GM10847 (cell line): ENCODE measurements around the gene HOXA11.

Experiments used
- POLR2A ChIP-seq: IDR thresholded peaks from 2 replicates; pipeline ENCODE4 v1.6.1; 2011; ENCODE audit not compliant: insufficient read length; ENCODE audit errors: extremely low read depth

The HOXA11 gene

GRCh38 chr7:27172823-27173510 lies 12.1 kb downstream of the HOXA11 start:
- TF ChIP-seq POLR2A = no peak

GRCh38 chr7:27172315-27172774 lies 12.7 kb downstream of the HOXA11 start:
- no peak for TF ChIP-seq POLR2A

DNA sequence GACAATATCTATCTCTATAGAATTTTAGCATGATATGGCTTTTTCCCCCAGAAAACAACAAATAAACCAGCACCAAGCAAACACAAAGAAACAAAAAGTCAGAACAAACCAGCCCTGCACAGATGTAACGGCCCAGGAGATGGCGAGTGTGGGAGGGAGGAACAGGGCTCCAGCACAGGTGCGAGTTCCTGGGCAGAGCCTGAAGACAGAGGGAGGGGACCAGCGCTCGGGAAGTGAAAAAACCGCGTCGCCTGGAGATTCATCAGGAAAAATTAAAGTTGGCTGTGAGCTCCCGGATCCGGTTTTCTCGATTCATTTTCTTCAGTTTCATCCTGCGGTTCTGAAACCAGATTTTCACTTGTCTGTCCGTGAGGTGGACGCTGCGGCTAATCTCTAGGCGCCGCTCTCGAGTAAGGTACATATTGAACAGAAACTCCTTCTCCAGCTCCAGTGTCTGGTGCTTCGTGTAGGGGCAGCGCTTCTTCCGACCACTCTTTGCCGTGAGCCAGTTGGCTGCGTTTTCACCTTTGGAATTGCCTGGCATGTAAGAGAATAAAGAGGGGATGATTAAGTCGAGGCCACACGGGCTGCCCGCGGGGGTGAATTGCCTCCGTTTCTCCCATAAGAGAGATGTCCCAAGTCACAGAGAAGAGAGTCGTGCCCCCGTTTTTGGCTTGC lies 13.3 kb downstream of the HOXA11 start:
- TF ChIP-seq POLR2A = no peak

GRCh38 chr7:27171325-27171636 lies 13.8 kb downstream of the HOXA11 start:
- no peak for TF ChIP-seq POLR2A

DNA sequence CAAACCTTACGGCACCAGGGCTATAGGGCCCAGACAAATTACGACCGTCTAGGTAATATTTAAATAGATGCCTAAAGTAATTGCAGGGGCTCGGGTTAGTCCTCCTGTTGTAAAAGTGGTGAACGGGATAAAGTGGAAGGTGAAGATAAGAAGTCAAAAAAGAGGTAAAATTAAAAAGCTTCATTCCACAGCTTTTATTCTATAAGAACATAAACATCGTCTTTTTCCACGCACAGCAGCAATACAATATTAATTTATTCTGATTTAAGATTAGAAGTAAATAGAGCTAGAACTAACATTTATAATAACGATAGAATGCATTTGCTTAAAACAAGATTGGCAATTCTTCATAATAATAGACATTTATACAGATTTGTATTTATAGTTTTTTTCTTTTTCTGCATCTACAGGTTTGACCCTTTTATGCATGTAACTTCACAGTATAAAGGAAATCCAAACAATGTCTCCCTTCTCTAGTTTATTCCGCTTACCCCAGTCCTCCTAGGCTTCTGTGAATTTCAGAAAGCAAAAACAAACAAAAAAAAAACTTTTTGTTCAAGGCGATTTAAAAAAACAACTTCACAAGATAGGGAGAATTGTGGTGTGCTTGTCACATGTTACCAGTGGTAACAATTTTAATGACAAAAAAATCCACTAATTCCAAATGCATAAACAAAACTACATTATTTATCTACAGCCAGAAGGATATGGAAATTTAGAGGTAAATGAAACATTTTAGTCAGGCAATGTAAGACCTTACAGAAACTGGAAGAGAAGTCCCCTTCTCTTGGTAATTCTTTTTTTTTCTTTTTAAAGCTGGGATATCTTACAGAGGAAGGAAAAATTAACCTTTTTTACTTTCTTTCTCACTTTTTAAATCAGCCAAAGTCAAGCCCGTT lies 14.4 kb downstream of the HOXA11 start:
- TF ChIP-seq POLR2A = no peak

- no peak for TF ChIP-seq POLR2A
Observed at GRCh38 chr7:27169658-27170425, 15.2 kb downstream of the HOXA11 start.

GRCh38 chr7:27168265-27168947 lies 16.6 kb downstream of the HOXA11 start:
- no peak for TF ChIP-seq POLR2A

GRCh38 chr7:27167916-27168264 lies 17.1 kb downstream of the HOXA11 start:
- no peak for TF ChIP-seq POLR2A

GRCh38 chr7:27166531-27167505 lies 18.2 kb downstream of the HOXA11 start:
- TF ChIP-seq POLR2A = no peak

DNA sequence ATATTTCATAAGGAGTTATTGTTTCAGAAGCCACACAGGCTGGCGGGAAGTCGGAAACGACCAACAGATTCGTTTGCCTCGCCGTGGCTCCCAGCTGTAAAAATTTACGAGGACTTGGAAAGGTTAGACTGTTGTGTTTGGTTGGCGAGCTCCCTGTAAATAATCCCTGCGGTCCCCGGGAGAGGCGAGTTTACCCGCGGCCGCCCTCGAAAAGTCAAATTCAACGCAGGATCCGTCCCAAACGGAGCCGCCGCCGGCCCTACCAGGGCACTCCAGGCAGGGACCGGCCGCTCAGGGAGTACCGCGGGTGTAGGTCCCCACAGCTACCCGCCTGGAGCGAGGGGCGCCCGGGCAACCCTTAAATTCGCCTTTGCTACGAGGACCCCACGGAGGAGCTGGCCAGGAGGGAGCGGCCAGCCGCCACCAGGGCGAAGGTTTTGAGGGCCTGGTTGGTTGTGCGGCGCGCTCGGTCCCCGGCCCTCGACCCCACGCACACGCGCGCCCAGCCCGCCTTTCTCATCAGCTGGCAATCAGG lies 19.0 kb downstream of the HOXA11 start:
- TF ChIP-seq POLR2A = no peak

DNA sequence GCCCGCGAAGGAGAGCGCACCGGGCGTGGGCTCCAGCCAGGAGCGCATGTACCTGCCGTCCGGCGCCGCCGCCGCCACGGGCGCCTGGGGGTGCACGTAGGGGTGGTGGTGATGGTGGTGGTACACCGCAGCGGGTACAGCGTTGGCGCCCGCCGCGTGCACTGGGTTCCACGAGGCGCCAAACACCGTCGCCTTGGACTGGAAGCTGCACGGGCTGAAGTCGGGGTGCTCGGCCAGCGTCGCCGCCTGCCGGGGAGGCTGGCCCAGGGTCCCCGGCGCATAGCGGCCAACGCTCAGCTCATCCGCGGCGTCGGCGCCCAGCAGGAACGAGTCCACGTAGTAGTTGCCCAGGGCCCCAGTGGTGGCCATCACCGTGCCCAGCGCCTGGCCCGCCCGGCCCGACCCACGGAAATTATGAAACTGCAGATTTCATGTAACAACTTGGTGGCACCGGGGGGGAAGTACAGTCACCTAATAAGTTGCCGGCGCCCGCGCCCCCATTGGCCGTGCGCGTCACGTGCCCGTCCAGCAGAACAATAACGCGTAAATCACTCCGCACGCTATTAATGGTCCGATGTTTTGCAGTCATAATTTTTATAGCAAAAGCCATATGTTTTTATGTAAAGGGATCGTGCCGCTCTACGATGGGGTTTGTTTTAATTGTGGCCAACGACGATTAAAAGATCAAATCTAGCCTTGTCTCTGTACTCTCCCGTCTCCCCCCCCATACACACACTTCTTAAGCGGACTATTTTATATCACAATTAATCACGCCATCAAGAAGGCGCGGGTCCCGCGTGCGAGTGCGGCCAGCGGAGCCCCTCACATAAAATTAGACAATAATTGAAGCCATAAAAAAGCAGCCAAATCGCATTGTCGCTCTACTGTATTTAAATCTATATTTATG lies 19.7 kb downstream of the HOXA11 start, which contains the start of gene HOXA9:
HOXA9 (minus strand) TSS at position 449 of the 907 bp plus-strand sequence; CDS start at position 369, 80 bp downstream.
- TF ChIP-seq POLR2A = no peak
